ENCODE data around the gene SLC22A7.

DNA sequence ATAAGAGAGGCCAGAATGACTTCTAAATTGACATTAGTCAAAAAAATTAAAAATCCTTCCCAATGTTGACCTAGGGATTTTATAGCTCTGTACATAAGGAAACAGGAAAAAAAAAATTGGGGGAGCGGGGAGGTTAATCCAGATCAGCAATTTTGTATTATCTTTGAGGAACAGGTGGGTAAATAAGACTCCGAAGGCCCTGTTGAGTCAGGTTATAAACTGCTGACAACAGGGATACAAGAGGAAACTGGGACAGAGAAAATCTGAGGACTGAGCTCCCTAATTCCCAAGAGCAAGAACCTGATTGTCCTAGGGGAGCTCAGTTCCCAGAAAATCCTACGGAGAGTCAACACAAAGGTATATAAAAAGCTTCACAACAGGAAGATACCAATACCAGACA lies 37.4 kb downstream of the SLC22A7 start:
- TF ChIP-seq TAF1 (IDR thresholded peaks at IDR 0.05; ENCODE audit: low read depth) (no peak), NFIC (IDR thresholded peaks at IDR 0.05) (no peak), RAD21 (IDR thresholded peaks at IDR 0.05; ENCODE audit: low read depth) (no peak), CEBPB (IDR thresholded peaks at IDR 0.05) (no peak), YY1 (IDR thresholded peaks at IDR 0.05; ENCODE audit: low read depth) (no peak), FOXM1 (IDR thresholded peaks at IDR 0.05; ENCODE audit: borderline replicate concordance, low read depth) (no peak), CREB1 (IDR thresholded peaks at IDR 0.05; ENCODE audit: low read depth) (no peak), EP300 (IDR thresholded peaks at IDR 0.05; ENCODE audit: borderline replicate concordance) (no peak)
- TF ChIP-seq, protein P1, sequence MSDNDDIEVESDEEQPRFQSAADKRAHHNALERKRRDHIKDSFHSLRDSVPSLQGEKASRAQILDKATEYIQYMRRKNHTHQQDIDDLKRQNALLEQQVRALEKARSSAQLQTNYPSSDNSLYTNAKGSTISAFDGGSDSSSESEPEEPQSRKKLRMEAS (IDR thresholded peaks at IDR 0.05), result no peak
- TF ChIP-seq, protein P2, sequence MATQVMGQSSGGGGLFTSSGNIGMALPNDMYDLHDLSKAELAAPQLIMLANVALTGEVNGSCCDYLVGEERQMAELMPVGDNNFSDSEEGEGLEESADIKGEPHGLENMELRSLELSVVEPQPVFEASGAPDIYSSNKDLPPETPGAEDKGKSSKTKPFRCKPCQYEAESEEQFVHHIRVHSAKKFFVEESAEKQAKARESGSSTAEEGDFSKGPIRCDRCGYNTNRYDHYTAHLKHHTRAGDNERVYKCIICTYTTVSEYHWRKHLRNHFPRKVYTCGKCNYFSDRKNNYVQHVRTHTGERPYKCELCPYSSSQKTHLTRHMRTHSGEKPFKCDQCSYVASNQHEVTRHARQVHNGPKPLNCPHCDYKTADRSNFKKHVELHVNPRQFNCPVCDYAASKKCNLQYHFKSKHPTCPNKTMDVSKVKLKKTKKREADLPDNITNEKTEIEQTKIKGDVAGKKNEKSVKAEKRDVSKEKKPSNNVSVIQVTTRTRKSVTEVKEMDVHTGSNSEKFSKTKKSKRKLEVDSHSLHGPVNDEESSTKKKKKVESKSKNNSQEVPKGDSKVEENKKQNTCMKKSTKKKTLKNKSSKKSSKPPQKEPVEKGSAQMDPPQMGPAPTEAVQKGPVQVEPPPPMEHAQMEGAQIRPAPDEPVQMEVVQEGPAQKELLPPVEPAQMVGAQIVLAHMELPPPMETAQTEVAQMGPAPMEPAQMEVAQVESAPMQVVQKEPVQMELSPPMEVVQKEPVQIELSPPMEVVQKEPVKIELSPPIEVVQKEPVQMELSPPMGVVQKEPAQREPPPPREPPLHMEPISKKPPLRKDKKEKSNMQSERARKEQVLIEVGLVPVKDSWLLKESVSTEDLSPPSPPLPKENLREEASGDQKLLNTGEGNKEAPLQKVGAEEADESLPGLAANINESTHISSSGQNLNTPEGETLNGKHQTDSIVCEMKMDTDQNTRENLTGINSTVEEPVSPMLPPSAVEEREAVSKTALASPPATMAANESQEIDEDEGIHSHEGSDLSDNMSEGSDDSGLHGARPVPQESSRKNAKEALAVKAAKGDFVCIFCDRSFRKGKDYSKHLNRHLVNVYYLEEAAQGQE (IDR thresholded peaks at IDR 0.05; ENCODE audit: low read depth), result no peak
- TF ChIP-seq, protein P3, sequence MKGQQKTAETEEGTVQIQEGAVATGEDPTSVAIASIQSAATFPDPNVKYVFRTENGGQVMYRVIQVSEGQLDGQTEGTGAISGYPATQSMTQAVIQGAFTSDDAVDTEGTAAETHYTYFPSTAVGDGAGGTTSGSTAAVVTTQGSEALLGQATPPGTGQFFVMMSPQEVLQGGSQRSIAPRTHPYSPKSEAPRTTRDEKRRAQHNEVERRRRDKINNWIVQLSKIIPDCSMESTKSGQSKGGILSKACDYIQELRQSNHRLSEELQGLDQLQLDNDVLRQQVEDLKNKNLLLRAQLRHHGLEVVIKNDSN (IDR thresholded peaks at IDR 0.05), result no peak

Measured in Ishikawa (cell line).